CD14-positive monocyte (primary cell): ENCODE data around the gene KRT82. TPM values are rescaled to one million over a fixed set of nuclear protein-coding genes. Genes with fewer than 3 reads are reported as not detected.

Experiments used
- DNase-seq, 3 donors: peaks; one replicate each; pipeline ENCODE4 v3.0.0-alpha.2; 2011 to 2022
- H2AFZ ChIP-seq: 2 replicates; pipeline ENCODE4 v1.6.0; 2012; ENCODE audit warnings: mild to moderate bottlenecking, low read depth, low read length, inconsistent platforms; ENCODE audit not compliant: insufficient read depth, poor library complexity, severe bottlenecking
- H3K27ac ChIP-seq, 2 donors: 1 replicate in 1 of 2; 2 replicates in 1 of 2; pipeline ENCODE4 v1.5.1; 2012 to 2013; ENCODE audit warnings: low read length in 2 of 2, control low read depth in 1 of 2, inconsistent platforms in 1 of 2, low read depth in 1 of 2, mild to moderate bottlenecking in 1 of 2
- H3K27me3 ChIP-seq, 2 donors: one replicate each; pipeline versions ENCODE4 v1.6.0 to v1.6.1; 2011 to 2013; ENCODE audit warnings: low read length in 2 of 2; ENCODE audit not compliant: control insufficient read depth in 2 of 2, insufficient read depth in 2 of 2
- H3K36me3 ChIP-seq, 2 donors: replicated peaks in 1 of 2; 1 replicate in 1 of 2; 2 replicates in 1 of 2; pipeline versions ENCODE4 v1.5.1 to v1.6.1; 2012 to 2013; ENCODE audit warnings: low read length in 2 of 2, control low read depth in 1 of 2, inconsistent platforms in 1 of 2, mild to moderate bottlenecking in 1 of 2; ENCODE audit not compliant: insufficient read depth in 2 of 2, control insufficient read depth in 1 of 2
- H3K4me1 ChIP-seq, 2 donors: 1 replicate in 1 of 2; 2 replicates in 1 of 2; pipeline versions ENCODE4 v1.5.1 to v1.6.1; 2012 to 2013; ENCODE audit warnings: low read length in 2 of 2, control low read depth in 1 of 2, inconsistent platforms in 1 of 2, mild to moderate bottlenecking in 1 of 2, moderate library complexity in 1 of 2; ENCODE audit not compliant: insufficient read depth in 2 of 2, control insufficient read depth in 1 of 2
- H3K4me2 ChIP-seq: replicated peaks from 2 replicates; pipeline ENCODE3; 2012; ENCODE audit warnings: low read length, moderate library complexity, mild to moderate bottlenecking; ENCODE audit not compliant: poor library complexity, severe bottlenecking; ENCODE audit errors: extremely low read depth
- H3K4me3 ChIP-seq, 3 experiments: fragments of 200-600 bp in 1 of 3; sonication (generic) in 1 of 3; replicated peaks in 1 of 3; 1 replicate in 2 of 3; 2 replicates in 1 of 3; pipeline ENCODE4 v1.5.1; 2011 to 2013; ENCODE audit warnings: low read length in 3 of 3, mild to moderate bottlenecking in 3 of 3, control low read depth in 2 of 3, low read depth in 2 of 3, inconsistent platforms in 1 of 3, moderate library complexity in 1 of 3
- H3K79me2 ChIP-seq: 2 replicates; pipeline ENCODE4 v1.6.0; 2012; ENCODE audit warnings: mild to moderate bottlenecking, control low read depth, inconsistent platforms, low read length, moderate library complexity; ENCODE audit not compliant: insufficient read depth
- H3K9ac ChIP-seq: 2 replicates; pipeline ENCODE4 v1.6.0; 2017; ENCODE audit warnings: low read length, mild to moderate bottlenecking; ENCODE audit not compliant: insufficient read depth, poor library complexity, severe bottlenecking
- H3K9me3 ChIP-seq, 2 donors: replicated peaks in 1 of 2; 1 replicate in 1 of 2; 2 replicates in 1 of 2; pipeline versions ENCODE4 v1.5.1 to v1.6.1; 2012 to 2013; ENCODE audit warnings: low read length in 2 of 2, control low read depth in 1 of 2; ENCODE audit not compliant: control insufficient read depth in 1 of 2, insufficient read depth in 1 of 2
- H4K20me1 ChIP-seq: 2 replicates; pipeline ENCODE4 v1.6.0; 2012; ENCODE audit warnings: mild to moderate bottlenecking, low read length, control low read depth, moderate library complexity; ENCODE audit not compliant: insufficient read depth
- H3K27ac Mint-ChIP-seq, 7 donors: one replicate each; pipeline ENCODE4 v1.8.0; 2020; ENCODE audit warnings: mild to moderate bottlenecking in 7 of 7, mixed read lengths in 7 of 7, moderate library complexity in 6 of 7, inconsistent platforms in 2 of 7
- H3K27me3 Mint-ChIP-seq, 3 donors: one replicate each; pipeline ENCODE4 v1.8.0; 2021 to 2022; ENCODE audit warnings: low read depth in 3 of 3, mild to moderate bottlenecking in 3 of 3, mixed read lengths in 3 of 3, moderate library complexity in 3 of 3, inconsistent platforms in 1 of 3
- H3K36me3 Mint-ChIP-seq, 2 donors: one replicate each; pipeline ENCODE4 v1.8.0; 2020; ENCODE audit warnings: mixed read lengths in 2 of 2, inconsistent platforms in 1 of 2, mild to moderate bottlenecking in 1 of 2
- H3K4me1 Mint-ChIP-seq: one replicate; pipeline ENCODE4 v1.8.0; 2020; ENCODE audit warnings: mild to moderate bottlenecking, mixed read lengths
- H3K4me3 Mint-ChIP-seq, 2 donors: one replicate each; pipeline ENCODE4 v1.8.0; 2020; ENCODE audit warnings: mild to moderate bottlenecking in 2 of 2, mixed read lengths in 2 of 2, moderate library complexity in 1 of 2
- H3K9me3 Mint-ChIP-seq, 7 donors: one replicate each; pipeline ENCODE4 v1.8.0; 2020 to 2022; ENCODE audit warnings: mixed read lengths in 7 of 7, mild to moderate bottlenecking in 6 of 7, moderate library complexity in 6 of 7, inconsistent platforms in 2 of 7
- CTCF ChIP-seq: fragments of 200-600 bp; IDR thresholded peaks from one replicate; pipeline ENCODE4 v1.8.0; 2022; ENCODE audit warnings: antibody characterized with exemption, mild to moderate bottlenecking
- WGBS: methylation state at CpG from one replicate; pipeline ENCODE4 v1.1.5; 2013; ENCODE audit warnings: missing lambda C conversion rate; ENCODE audit not compliant: insufficient coverage; 5-methylcytosine and 5-hydroxymethylcytosine counted together
- intact Hi-C, 2 donors: fragments of 100-400 bp; cut with micrococcal nuclease; formaldehyde crosslinking; loops; one replicate each; pipeline versions ENCODE4 v1.15.0 to v1.15.1; 2023
- polyA plus RNA-seq, 3 donors: library from polyadenylated mRNA; depleted of rRNA in 1 of 3; unstranded in 2 of 3; stranded (reverse) in 1 of 3; fragments of 300-500 nt in 2 of 3; fragments of >200 nt in 1 of 3; fragmentation: Illumina TruSeq in 2 of 3; gene quantifications; 1 replicate in 2 of 3; 2 replicates in 1 of 3; pipeline ENCODE4 v1.2.3, GENCODE V29; 2012 to 2021

The KRT82 gene
- polyA plus RNA-seq, 3 donors: not detected

- no peak overlapping the region for H2AFZ ChIP-seq
- H3K79me2 ChIP-seq: no peaks in the 10 kb centered on the region
- intact Hi-C loops: no loop called here
- Mint-ChIP-seq H3K36me3 (no peaks in the 10 kb centered on the region), H3K4me3 (no peak overlapping the region), H3K27me3 (peaks cover 2 to 12% (median 6%) of the 10 kb centered on the region in 3 donors), H3K4me1 (peaks cover 4% of the 10 kb centered on the region), H3K27ac (peak overlapping the region in 1 of 7 donors; percentile 33), H3K9me3 (peaks cover 0 to 3% (median 0%) of the 10 kb centered on the region in 7 donors)
- 69% methylated on average over 5 of the region's 8 CpGs for WGBS
- no peak overlapping the region for H3K9ac ChIP-seq
- H3K9me3 ChIP-seq: no peaks in the 10 kb centered on the region
- H3K4me2 ChIP-seq: no peak overlapping the region
- DNase-seq: no peak
- H3K36me3 ChIP-seq: no peaks in the 10 kb centered on the region
- H3K4me3 ChIP-seq: no peak overlapping the region
- no peaks in the 10 kb centered on the region for H3K27me3 ChIP-seq
- H4K20me1 ChIP-seq: no peaks in the 10 kb centered on the region
- H3K4me1 ChIP-seq: no peaks in the 10 kb centered on the region
- TF ChIP-seq CTCF: no peak
- no peak overlapping the region for H3K27ac ChIP-seq
Observed at GRCh38 chr12:52413782-52414345, 7.7 kb upstream of the KRT82 start.

GRCh38 chr12:52413202-52413601, 7.1 kb upstream of the KRT82 start:
- intact Hi-C loops: no loop called here
- H3K9ac ChIP-seq: no peak overlapping the region
- H3K4me1 ChIP-seq: no peaks in the 10 kb centered on the region
- peaks cover 2 to 12% (median 11%) of the 10 kb centered on the region in 3 donors for H3K27me3 Mint-ChIP-seq
- H3K27me3 ChIP-seq: no peaks in the 10 kb centered on the region
- H3K4me3 Mint-ChIP-seq: no peak overlapping the region
- H3K9me3 ChIP-seq: no peaks in the 10 kb centered on the region
- no peak overlapping the region for H3K4me2 ChIP-seq
- no peak for DNase-seq
- H3K27ac Mint-ChIP-seq: no peak overlapping the region
- peaks cover 4% of the 10 kb centered on the region for H3K4me1 Mint-ChIP-seq
- H3K79me2 ChIP-seq: no peaks in the 10 kb centered on the region
- TF ChIP-seq CTCF: no peak
- H3K36me3 ChIP-seq: no peaks in the 10 kb centered on the region
- H2AFZ ChIP-seq: no peak overlapping the region
- H4K20me1 ChIP-seq: no peaks in the 10 kb centered on the region
- no peaks in the 10 kb centered on the region for H3K36me3 Mint-ChIP-seq
- no peak overlapping the region for H3K4me3 ChIP-seq
- no peak overlapping the region for H3K27ac ChIP-seq
- H3K9me3 Mint-ChIP-seq: peaks cover 0 to 3% (median 1%) of the 10 kb centered on the region in 7 donors
- 64% methylated on average over 2 of the region's 4 CpGs for WGBS
